H1 (cell line): ENCODE results near the gene GATD1. TPM values are rescaled to one million over a fixed set of nuclear protein-coding genes. Genes with fewer than 3 reads are reported as not detected.

Experiments used
- CTCF ChIA-PET: fragments of 300-600 bp; sonication (Branson Sonifier 250); formaldehyde crosslinking; loops from one replicate; lab custom pipeline; 2021; ENCODE audit not compliant: partially characterized antibody; lab: Charles Lee
- POLR2A ChIA-PET: fragments of 300-600 bp; sonication (Branson Sonifier 250); formaldehyde crosslinking; loops from one replicate; lab custom pipeline; 2021; ENCODE audit warnings: inconsistent platforms; ENCODE audit not compliant: partially characterized antibody; lab: Charles Lee
- DNase-seq, 2 experiments: peaks; one replicate each; pipeline versions ENCODE4 v3.0.0 to v3.0.0-alpha.2; 2010 to 2022; ENCODE audit warnings: low spot score in 2 of 2, low read depth in 1 of 2, mixed read lengths in 1 of 2
- FAIRE-seq: peaks from 2 replicates; lab custom pipeline; 2011; peaks lifted over from hg19 to GRCh38; lab: Jason Lieb, UNC
- H2AFZ ChIP-seq: 2 replicates; pipeline ENCODE4 v1.8.1; 2012; ENCODE audit warnings: low read length, inconsistent platforms
- H2AK5ac ChIP-seq: 2 replicates; pipeline ENCODE4 v1.6.1; 2013; ENCODE audit warnings: low read depth, low read length
- H2BK120ac ChIP-seq: replicated peaks from 2 replicates; pipeline ENCODE3; 2013; ENCODE audit warnings: low read depth, low read length, inconsistent platforms
- H2BK12ac ChIP-seq: 2 replicates; pipeline ENCODE4 v1.6.1; 2013; ENCODE audit warnings: low read depth, low read length
- H2BK15ac ChIP-seq: 2 replicates; pipeline ENCODE4 v1.6.1; 2013; ENCODE audit warnings: low read length
- H2BK20ac ChIP-seq: 2 replicates; pipeline ENCODE4 v1.6.1; 2013; ENCODE audit warnings: low read length
- H2BK5ac ChIP-seq: 2 replicates; pipeline ENCODE4 v1.6.1; 2013; ENCODE audit warnings: low read depth, low read length
- H3K14ac ChIP-seq: 2 replicates; pipeline ENCODE4 v1.6.1; 2013; ENCODE audit warnings: inconsistent platforms; ENCODE audit not compliant: insufficient read length
- H3K18ac ChIP-seq: 2 replicates; pipeline ENCODE4 v1.6.1; 2013; ENCODE audit warnings: low read length; ENCODE audit errors: extremely low read depth
- H3K23ac ChIP-seq: 2 replicates; pipeline ENCODE4 v1.6.1; 2013; ENCODE audit warnings: inconsistent platforms; ENCODE audit not compliant: insufficient read length
- H3K23me2 ChIP-seq: 2 replicates; pipeline ENCODE4 v1.6.1; 2013; ENCODE audit warnings: low read depth, low read length
- H3K27ac ChIP-seq: 2 replicates; pipeline ENCODE4 v1.6.1; 2011; ENCODE audit warnings: low read depth, low read length, inconsistent platforms
- H3K27me3 ChIP-seq, 4 experiments: replicated peaks in 1 of 4; 1 replicate in 1 of 4; 2 replicates in 3 of 4; pipeline versions ENCODE4 v1.6.1 to v1.8.1; 2011 to 2013; ENCODE audit warnings: low read length in 3 of 4, mild to moderate bottlenecking in 3 of 4, inconsistent platforms in 2 of 4, mixed read lengths in 2 of 4, moderate library complexity in 1 of 4; ENCODE audit not compliant: control insufficient read depth in 3 of 4, insufficient read depth in 3 of 4; ENCODE audit errors: extremely low read depth in 1 of 4
- H3K36me3 ChIP-seq, 4 experiments: 2 replicates each; pipeline versions ENCODE4 v1.6.1 to v1.8.1; 2011 to 2013; ENCODE audit warnings: mild to moderate bottlenecking in 4 of 4, low read length in 3 of 4, moderate library complexity in 2 of 4, control low read depth in 1 of 4, inconsistent platforms in 1 of 4; ENCODE audit not compliant: insufficient read depth in 4 of 4, control insufficient read depth in 2 of 4
- H3K4ac ChIP-seq: replicated peaks from 2 replicates; pipeline ENCODE3; 2013; ENCODE audit warnings: low read length, low read depth, mixed read lengths, inconsistent platforms; ENCODE audit not compliant: insufficient read length
- H3K4me1 ChIP-seq, 4 experiments: replicated peaks in 1 of 4; 1 replicate in 1 of 4; 2 replicates in 3 of 4; pipeline versions ENCODE4 v1.6.1 to v1.8.1; 2011 to 2013; ENCODE audit warnings: low read length in 3 of 4, inconsistent platforms in 2 of 4, mixed read lengths in 1 of 4; ENCODE audit not compliant: insufficient read depth in 4 of 4, control insufficient read depth in 3 of 4
- H3K4me2 ChIP-seq, 2 experiments: 2 replicates each; pipeline versions ENCODE4 v1.6.1 to v1.8.1; 2011 to 2013; ENCODE audit warnings: low read depth in 2 of 2, low read length in 2 of 2, control low read depth in 1 of 2, inconsistent platforms in 1 of 2, mild to moderate bottlenecking in 1 of 2; ENCODE audit not compliant: insufficient read depth in 1 of 2
- H3K4me3 ChIP-seq, 4 experiments: fragments of 200-600, 300-600 bp in 1 of 4; sonication (generic), shearing (Covaris generic), sonication (Bioruptor Twin) in 1 of 4; 2 replicates each; pipeline versions ENCODE4 v1.5.1 to v1.8.1; 2011 to 2016; ENCODE audit warnings: low read length in 4 of 4, low read depth in 3 of 4, control low read depth in 2 of 4, inconsistent platforms in 2 of 4, mild to moderate bottlenecking in 2 of 4, mixed read lengths in 1 of 4, moderate library complexity in 1 of 4; ENCODE audit not compliant: insufficient read depth in 2 of 4; ENCODE audit errors: extremely low read depth in 1 of 4
- H3K56ac ChIP-seq: replicated peaks from 2 replicates; pipeline ENCODE3; 2013; ENCODE audit warnings: low read depth, mild to moderate bottlenecking, mixed read lengths, low read length, inconsistent platforms; ENCODE audit not compliant: insufficient read length
- H3K79me1 ChIP-seq: 2 replicates; pipeline ENCODE4 v1.6.1; 2013; ENCODE audit warnings: low read depth, low read length, control low read depth
- H3K79me2 ChIP-seq, 2 experiments: 2 replicates each; pipeline versions ENCODE4 v1.6.1 to v1.8.1; 2012 to 2013; ENCODE audit warnings: low read length in 2 of 2, mild to moderate bottlenecking in 2 of 2, inconsistent platforms in 1 of 2; ENCODE audit not compliant: insufficient read depth in 2 of 2, control insufficient read depth in 1 of 2
- H3K9ac ChIP-seq, 4 experiments: replicated peaks in 1 of 4; 1 replicate in 1 of 4; 2 replicates in 3 of 4; pipeline versions ENCODE4 v1.6.1 to v1.8.1; 2011 to 2013; ENCODE audit warnings: low read depth in 3 of 4, low read length in 3 of 4, control low read depth in 2 of 4, mild to moderate bottlenecking in 2 of 4, moderate library complexity in 2 of 4, inconsistent platforms in 1 of 4; ENCODE audit errors: extremely low read depth in 1 of 4
- H3K9me3 ChIP-seq, 2 experiments: 2 replicates each; pipeline versions ENCODE4 v1.6.1 to v1.8.1; 2012 to 2013; ENCODE audit warnings: mild to moderate bottlenecking in 2 of 2, moderate library complexity in 2 of 2, control low read depth in 1 of 2, inconsistent platforms in 1 of 2, low read depth in 1 of 2, low read length in 1 of 2, mixed read lengths in 1 of 2; ENCODE audit not compliant: insufficient read depth in 2 of 2
- H4K20me1 ChIP-seq, 2 experiments: replicated peaks in 1 of 2; 2 replicates each; pipeline versions ENCODE3 to v1.8.1; 2011 to 2013; ENCODE audit warnings: inconsistent platforms in 2 of 2, low read length in 2 of 2, mild to moderate bottlenecking in 1 of 2; ENCODE audit not compliant: insufficient read depth in 2 of 2, control insufficient read depth in 1 of 2
- H4K5ac ChIP-seq: 2 replicates; pipeline ENCODE4 v1.6.1; 2013; ENCODE audit warnings: low read length, low read depth, mixed read lengths, inconsistent platforms; ENCODE audit not compliant: insufficient read length
- H4K8ac ChIP-seq: 2 replicates; pipeline ENCODE4 v1.8.0; 2013; ENCODE audit warnings: mild to moderate bottlenecking, moderate library complexity, low read length, inconsistent platforms; ENCODE audit not compliant: insufficient read depth; ENCODE audit errors: extremely low read depth
- H4K91ac ChIP-seq: replicated peaks from 2 replicates; pipeline ENCODE3; 2013; ENCODE audit warnings: low read length, mixed read lengths, inconsistent platforms; ENCODE audit not compliant: insufficient read length
- CEBPB ChIP-seq: IDR thresholded peaks from 2 replicates; pipeline ENCODE4 v1.6.1; 2012; ENCODE audit warnings: low read depth, low read length
- HDAC2 ChIP-seq, 2 experiments: fragments of 300-600 bp in 1 of 2; sonication (generic) in 1 of 2; IDR thresholded peaks; 2 replicates each; pipeline ENCODE4 v1.6.1; 2011 to 2012; ENCODE audit warnings: low read depth in 2 of 2, low read length in 2 of 2, mild to moderate bottlenecking in 2 of 2, moderate library complexity in 2 of 2, borderline replicate concordance in 1 of 2, inconsistent platforms in 1 of 2
- PHF8 ChIP-seq: fragments of 200-600 bp; sonication (generic); conservative IDR thresholded peaks from 2 replicates; pipeline ENCODE4 v1.7.1; 2012; ENCODE audit warnings: low read depth, mild to moderate bottlenecking, inconsistent platforms, low read length, moderate library complexity
- TEAD4 ChIP-seq: IDR thresholded peaks from 2 replicates; pipeline ENCODE4 v1.6.1; 2012; ENCODE audit warnings: low read depth, low read length, inconsistent platforms, mixed read lengths
- WGBS, 2 experiments: shearing (Covaris generic) in 1 of 2; methylation state at CpG; one replicate each; pipeline versions ENCODE4 v1.1.6 to v1.1.7; 2013 to 2015; ENCODE audit warnings: low lambda C conversion rate in 2 of 2, mixed read lengths in 2 of 2, inconsistent platforms in 1 of 2, low coverage in 1 of 2, missing lambda C conversion rate in 1 of 2; ENCODE audit not compliant: insufficient replicate concordance in 2 of 2, insufficient coverage in 1 of 2, insufficient read length in 1 of 2; ENCODE audit errors: extremely low coverage in 1 of 2, missing lambda C conversion rate in 1 of 2; 5-methylcytosine and 5-hydroxymethylcytosine counted together
- polyA plus RNA-seq, 7 experiments: library from polyadenylated mRNA; depleted of rRNA in 3 of 7; stranded (reverse) in 5 of 7; unstranded in 2 of 7; fragments of >200 nt in 5 of 7; fragments of 200-250 nt in 2 of 7; gene quantifications; 1 replicate in 5 of 7; 2 replicates in 1 of 7; 4 replicates in 1 of 7; pipeline versions ENCODE4 v1.2.1 to v1.2.3, GENCODE V29; 2011 to 2013; ENCODE audit warnings: missing spikeins in 2 of 7, mixed read lengths in 2 of 7
- total RNA-seq: library from RNA; stranded (reverse); fragmentation: NEBNext Ultra II Directional; extraction: Animal tissue kit (Norgen Biotek cat#: 25700); gene quantifications from 2 replicates; pipeline ENCODE4 v1.2.1, GENCODE V29; 2021

Gene GATD1
- total and polyA plus RNA-seq, 2 of the 8 experiments (the other 6 are each of a cell fraction or from before 2014, with no cell fraction given), result 47.5 to 54.8 TPM

DNA sequence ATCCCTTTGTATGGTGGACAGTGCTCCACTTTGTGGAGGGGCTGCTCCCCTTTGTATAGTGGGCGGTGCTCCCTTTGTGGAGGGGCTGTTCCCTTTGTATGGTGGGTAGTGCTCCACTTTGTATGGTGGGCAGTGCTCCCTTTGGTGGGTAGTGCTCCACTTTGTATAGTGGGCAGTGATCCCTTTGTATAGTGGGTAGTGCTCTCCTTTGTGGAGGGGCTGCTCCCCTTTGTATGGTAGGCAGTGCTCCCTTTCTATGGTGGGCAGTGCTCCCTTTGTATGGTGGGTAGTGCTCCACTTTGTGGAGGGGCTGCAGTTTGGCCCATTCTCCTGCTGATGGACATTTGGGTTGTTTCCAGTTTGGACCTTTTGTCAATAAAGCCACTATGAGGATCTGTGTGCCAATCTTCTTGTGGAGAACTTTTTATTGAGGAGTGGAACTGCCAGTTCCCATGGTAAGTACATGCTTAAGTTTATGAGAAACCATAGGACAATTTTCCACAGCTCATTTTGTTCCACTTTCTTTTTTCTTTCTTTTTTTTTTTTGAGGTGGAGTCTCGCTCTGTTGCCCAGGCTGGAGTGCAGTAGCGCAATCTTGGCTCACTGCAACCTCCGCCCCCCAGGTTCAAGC is 34.6 kb downstream of the GATD1 start:
- Histone ChIP-seq H4K8ac (no peak overlapping the region), H2AFZ (no peak overlapping the region), H3K18ac (0 out of 2 replicates have a peak overlapping the region, but pooled peaks have one; percentile 9), H3K4me1 (peaks cover 0 to 9% (median 0%) of the 10 kb centered on the region in 4 experiments; a peak in 2 of 7 replicates), H3K14ac (no peak overlapping the region), H2BK15ac (peak overlapping the region; percentile 38; the same call in 1 of the 2 replicates), H3K27me3 (no peaks in the 10 kb centered on the region), H4K91ac (peak overlapping the region; percentile 83), H3K4me3 (no peak overlapping the region), H3K79me2 (peaks cover 2 to 4% of the 10 kb centered on the region in 2 experiments; a peak in 2 of 4 replicates), H2AK5ac (peak overlapping the region; percentile 47; the same call in 1 of the 2 replicates), H3K27ac (no peak overlapping the region), H2BK20ac (peak overlapping the region; percentile 84; the same call in 1 of the 2 replicates), H3K4me2 (no peak overlapping the region; a peak in 1 of 4 replicates), H2BK120ac (peak overlapping the region; percentile 76), H4K5ac (peak overlapping the region; percentile 35), H3K36me3 (no peaks in the 10 kb centered on the region), H3K9me3 (no peaks in the 10 kb centered on the region), H3K79me1 (no peaks in the 10 kb centered on the region), H3K4ac (peak overlapping the region; percentile 24), H3K56ac (no peak overlapping the region), H2BK5ac (peak overlapping the region; percentile 26; the same call in 1 of the 2 replicates), H4K20me1 (no peaks in the 10 kb centered on the region), H3K9ac (no peak overlapping the region; a peak in 1 of 7 replicates), H3K23ac (no peak overlapping the region), H2BK12ac (peak overlapping the region; percentile 73; the same call in 1 of the 2 replicates), H3K23me2 (peaks cover 2% of the 10 kb centered on the region; the same call in 1 of the 2 replicates)
- ChIA-PET POLR2A (interaction anchor here (1.4 to 32.3 kb wide), 6 partner anchors 15 to 104 kb away, joined by 3 to 636 read pairs (median 18); partner anchors contain the start of genes DEAF1, EPS8L2, GATD1 and TMEM80), CTCF (interaction anchor here (9.2 to 26.9 kb wide), 2 partner anchors 16 to 17 kb away, joined by 105 to 395 read pairs; no protein-coding TSS in a partner anchor)
- TF ChIP-seq CEBPB (no peak), HDAC2 (IDR thresholded peaks at IDR 0.05; ENCODE audit: borderline replicate concordance in 1 of 2, low read depth in 2 of 2, low read length in 2 of 2) (no peak), TEAD4 (no peak), PHF8 (no peak)
- WGBS, 2 experiments, result 92% methylated on average over 1 of the region's 4 CpGs; no CpG with 5 or more reads in 1 of the 2 experiments
- DNase-seq (no peak), FAIRE-seq (no peak)
